GM21737 (cell line): ENCODE data around the gene FOXA2.

Experiments used
- ATAC-seq: cut with Tn5 transposase; IDR thresholded peaks from one replicate; pipeline ENCODE4 v1.9.1; 2021; ENCODE audit warnings: mild to moderate bottlenecking, moderate library complexity; ENCODE audit not compliant: unreplicated experiment

FOXA2 gene

GRCh38 chr20:22584922-22585785 is 782 bp upstream of the FOXA2 start:
- ATAC-seq = no peak

GRCh38 chr20:22583773-22584521 is 425 bp downstream of the FOXA2 start:
- ATAC-seq = no peak

- no peak for ATAC-seq
Observed at GRCh38 chr20:22582964-22583772, 1.2 kb downstream of the FOXA2 start.

GRCh38 chr20:22582386-22582963 is 1.9 kb downstream of the FOXA2 start:
- ATAC-seq = no peak

- ATAC-seq = no peak
Observed at GRCh38 chr20:22581437-22582385, 2.7 kb downstream of the FOXA2 start.

GRCh38 chr20:22579711-22580697 is 4.4 kb downstream of the FOXA2 start:
- ATAC-seq = no peak

- ATAC-seq = no peak
Observed at GRCh38 chr20:22579119-22579427, 5.3 kb downstream of the FOXA2 start.

- ATAC-seq = no peak
Observed at GRCh38 chr20:22578221-22579118, 5.9 kb downstream of the FOXA2 start.

GRCh38 chr20:22577515-22578220 is 6.7 kb downstream of the FOXA2 start:
- ATAC-seq = no peak

- no peak for ATAC-seq
Observed at GRCh38 chr20:22576733-22577514, 7.4 kb downstream of the FOXA2 start.

- ATAC-seq = no peak
Observed at GRCh38 chr20:22576273-22576672, 8.1 kb downstream of the FOXA2 start.

GRCh38 chr20:22575737-22576136 is 8.6 kb downstream of the FOXA2 start:
- no peak for ATAC-seq

- no peak for ATAC-seq
Observed at GRCh38 chr20:22575087-22575721, 9.2 kb downstream of the FOXA2 start.

GRCh38 chr20:22574545-22575086 is 9.8 kb downstream of the FOXA2 start:
- ATAC-seq = no peak

GRCh38 chr20:22572491-22572890 is 11.9 kb downstream of the FOXA2 start:
- no peak for ATAC-seq

GRCh38 chr20:22572023-22572422 is 12.3 kb downstream of the FOXA2 start:
- ATAC-seq = no peak
